Islet precursor cell (in vitro differentiated cells): ENCODE measurements around the gene RALA.
"Not testable (repeated sequence)": the region's sequence is repeated elsewhere in the genome, so short reads cannot be mapped to it uniquely, and the experiment has no call there.

Source experiments
- DNase-seq: peaks from one replicate; pipeline ENCODE4 v3.0.0-alpha.2; 2018

Gene RALA

GRCh38 chr7:39733881-39734632, 110.7 kb downstream of the RALA start:
- peak; percentile 67 for DNase-seq

- peak; percentile 38 for DNase-seq
Observed at GRCh38 chr7:39734633-39735004, 111.2 kb downstream of the RALA start.

GRCh38 chr7:39735903-39736302, 112.5 kb downstream of the RALA start:
- DNase-seq: peak; percentile 56

- peak; percentile 89 for DNase-seq
Observed at GRCh38 chr7:39741942-39742623, 118.7 kb downstream of the RALA start.

- no peak for DNase-seq
Observed at GRCh38 chr7:39744620-39745019, 121.2 kb downstream of the RALA start.

GRCh38 chr7:39745320-39745719, 121.9 kb downstream of the RALA start:
- no peak for DNase-seq

- peak; percentile 86 for DNase-seq
Observed at GRCh38 chr7:39746103-39746819, 122.9 kb downstream of the RALA start.

- DNase-seq: no peak
Observed at GRCh38 chr7:39749177-39749576, 125.8 kb downstream of the RALA start.

- DNase-seq: no peak
Observed at GRCh38 chr7:39749717-39750116, 126.3 kb downstream of the RALA start.

- no peak for DNase-seq
Observed at GRCh38 chr7:39750253-39751077, 127.1 kb downstream of the RALA start.

GRCh38 chr7:39753237-39753636, 129.9 kb downstream of the RALA start:
- not testable (repeated sequence) for DNase-seq

- no peak for DNase-seq
Observed at GRCh38 chr7:39753823-39754325, 130.5 kb downstream of the RALA start.

GRCh38 chr7:39754326-39755120, 131.2 kb downstream of the RALA start:
- DNase-seq: peak; percentile 79

- DNase-seq: no peak
Observed at GRCh38 chr7:39757604-39758003, 134.2 kb downstream of the RALA start.
